PC-3 (cell line): ENCODE results near the gene PERP. TPM values are rescaled to one million over a fixed set of nuclear protein-coding genes. Genes with fewer than 3 reads are reported as not detected.

Experiments used
- ATAC-seq: fragments of 200-7000 bp; cut with Tn5 transposase; 2 replicates; pipeline ENCODE4 v1.9.1; 2020; ENCODE audit warnings: mild to moderate bottlenecking, moderate library complexity
- BruUV-seq: library from RNA; stranded (reverse); fragments of 400-500 nt; replicated peaks from 2 replicates; lab custom pipeline; 2021; lab: Mats Ljungman, UMichigan
- CTCF ChIA-PET: fragments of 300-600 bp; sonication (Branson Sonifier 250); formaldehyde crosslinking; loops from one replicate; lab custom pipeline; 2022; ENCODE audit warnings: antibody characterized with exemption; lab: Charles Lee
- POLR2A ChIA-PET: fragments of 300-600 bp; sonication (Branson Sonifier 250); formaldehyde crosslinking; loops from one replicate; lab custom pipeline; 2022; ENCODE audit warnings: antibody characterized with exemption; ENCODE audit not compliant: unreplicated experiment; lab: Charles Lee
- DNase-seq: peaks from one replicate; pipeline ENCODE4 v3.0.0-alpha.2; 2015
- H2AFZ ChIP-seq: fragments of 300-600 bp; sonication (generic); 2 replicates; pipeline ENCODE4 v1.6.0; 2016; ENCODE audit warnings: antibody characterized with exemption, low read length
- H3F3A ChIP-seq: fragments of 300-600 bp; sonication (generic); one replicate; pipeline ENCODE4 v1.6.0; 2017; ENCODE audit warnings: antibody characterized with exemption, low read length, control low read depth, mild to moderate bottlenecking; ENCODE audit not compliant: unreplicated experiment
- H3K27ac ChIP-seq: fragments of 300-600 bp; sonication (generic); 2 replicates; pipeline ENCODE4 v1.5.1; 2016; ENCODE audit warnings: mild to moderate bottlenecking, low read length
- H3K27me3 ChIP-seq: fragments of 300-600 bp; sonication (generic); 2 replicates; pipeline ENCODE4 v1.6.1; 2016; ENCODE audit warnings: low read length, mixed read lengths
- H3K36me3 ChIP-seq: fragments of 300-600 bp; sonication (generic); 2 replicates; pipeline ENCODE4 v1.6.1; 2016; ENCODE audit warnings: low read depth, mixed run types, low read length, mixed read lengths
- H3K4me1 ChIP-seq: fragments of 300-600 bp; sonication (generic); 2 replicates; pipeline ENCODE4 v1.5.1; 2016; ENCODE audit warnings: low read length; ENCODE audit not compliant: insufficient read depth
- H3K4me2 ChIP-seq: fragments of 300-600 bp; sonication (generic); 2 replicates; pipeline ENCODE4 v1.6.0; 2016; ENCODE audit warnings: low read length
- H3K4me3 ChIP-seq: fragments of 300-600 bp; sonication (generic); 2 replicates; pipeline ENCODE4 v1.5.1; 2016; ENCODE audit warnings: mild to moderate bottlenecking, low read length, mixed read lengths
- H3K79me2 ChIP-seq: fragments of 300-600 bp; sonication (generic); 2 replicates; pipeline ENCODE4 v1.6.1; 2017; ENCODE audit warnings: low read length, mixed read lengths
- H3K9ac ChIP-seq: fragments of 300-600 bp; sonication (generic); 2 replicates; pipeline ENCODE4 v1.6.0; 2016; ENCODE audit warnings: mild to moderate bottlenecking, low read length
- H3K9me2 ChIP-seq: fragments of 300-600 bp; sonication (generic); replicated peaks from 2 replicates; pipeline ENCODE4 v1.6.1; 2016; ENCODE audit warnings: mixed run types, low read length, mixed read lengths
- H3K9me3 ChIP-seq: fragments of 300-600 bp; sonication (generic); 2 replicates; pipeline ENCODE4 v1.6.1; 2016; ENCODE audit warnings: low read length, mixed read lengths
- H4K20me1 ChIP-seq: fragments of 300-600 bp; sonication (generic); 2 replicates; pipeline ENCODE4 v1.6.1; 2016; ENCODE audit warnings: low read length, mixed read lengths
- CTCF ChIP-seq: fragments of 300-600 bp; sonication (generic); conservative IDR thresholded peaks from 2 replicates; pipeline ENCODE4 v1.5.1; 2017; ENCODE audit warnings: antibody characterized with exemption, low read depth, mild to moderate bottlenecking, low read length
- EZH2 ChIP-seq: fragments of 300-600 bp; sonication (generic); IDR thresholded peaks from one replicate; pipeline ENCODE4 v1.6.1; 2017; ENCODE audit warnings: antibody characterized with exemption, mild to moderate bottlenecking, low read length; ENCODE audit not compliant: unreplicated experiment
- EZH2phosphoT487 ChIP-seq: fragments of 300-600 bp; sonication (generic); IDR thresholded peaks from 2 replicates; pipeline ENCODE4 v1.6.1; 2018; ENCODE audit warnings: mild to moderate bottlenecking, antibody characterized with exemption, low read length, borderline replicate concordance
- intact Hi-C: fragments of 100-400 bp; cut with micrococcal nuclease; formaldehyde crosslinking; loops from 2 replicates; pipeline ENCODE4 v1.9.0; 2023
- total RNA-seq: library from RNA; depleted of rRNA; stranded (reverse); fragments of >200 nt; gene quantifications from 2 replicates; pipeline ENCODE4 v1.2.3, GENCODE V29; 2014

The PERP gene
- total RNA-seq, 1 experiment from 2014 or later = 50.3 TPM

DNA sequence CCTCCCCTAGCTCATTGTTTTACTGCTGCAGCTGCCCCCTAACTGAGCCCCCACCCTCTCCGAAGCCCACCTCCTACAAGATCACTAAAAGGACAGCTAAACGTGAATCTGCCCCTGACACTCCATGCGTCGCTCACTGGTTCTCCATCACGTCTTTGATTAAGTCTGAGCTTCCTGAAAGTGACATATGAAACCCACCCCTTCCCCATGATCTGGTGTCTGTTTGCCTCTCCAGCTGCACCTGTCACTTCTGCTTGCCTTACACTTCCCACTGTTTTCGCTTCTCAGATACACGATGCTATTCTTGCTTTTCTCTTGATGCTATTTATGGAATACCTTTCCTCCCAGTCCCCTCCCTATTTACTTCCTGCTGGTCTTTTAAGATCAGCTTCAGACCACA lies 8.0 kb upstream of the PERP start:
- ChIA-PET CTCF (interaction anchor here (0.7 to 1.2 kb wide), 2 partner anchors 232 to 295 kb away, joined by 3 read pairs; no protein-coding TSS in a partner anchor), POLR2A (no interaction called here)
- no TSS peak for BruUV-seq
- Histone ChIP-seq H3K79me2 (no peaks in the 10 kb centered on the region), H3F3A (no peaks in the 10 kb centered on the region), H3K9ac (no peak overlapping the region), H3K9me2 (no peaks in the 10 kb centered on the region), H4K20me1 (no peaks in the 10 kb centered on the region), H2AFZ (no peak overlapping the region), H3K4me3 (no peak overlapping the region), H3K36me3 (no peaks in the 10 kb centered on the region), H3K27me3 (no peaks in the 10 kb centered on the region), H3K9me3 (no peaks in the 10 kb centered on the region), H3K4me1 (0 out of 2 replicates have a peak, but pooled peaks cover 4% of the 10 kb centered on the region), H3K4me2 (no peak overlapping the region), H3K27ac (no peak overlapping the region)
- intact Hi-C loops = loop anchor here (5.0 kb wide), 4 partner anchors 172 to 652 kb away; no protein-coding TSS in a partner anchor
- DNase-seq (no peak), ATAC-seq (no peak)
- TF ChIP-seq CTCF (no peak), EZH2phosphoT487 (no peak), EZH2 (no peak)

GRCh38 chr6:138113588-138114210 lies 6.5 kb upstream of the PERP start:
- intact Hi-C loops = no loop called here

More at GRCh38 chr6:138113588-138114210, 6.5 kb upstream of the PERP start:
- Histone ChIP-seq H3K9ac (no peak overlapping the region), H3K36me3 (no peaks in the 10 kb centered on the region; the same call in 1 of the 2 replicates), H3K27ac (no peak overlapping the region), H3K4me3 (no peak overlapping the region), H3K4me2 (no peak overlapping the region), H3K9me3 (no peaks in the 10 kb centered on the region), H2AFZ (no peak overlapping the region), H3K4me1 (peaks cover 10% of the 10 kb centered on the region), H3F3A (no peaks in the 10 kb centered on the region), H3K9me2 (no peaks in the 10 kb centered on the region), H3K27me3 (no peaks in the 10 kb centered on the region), H4K20me1 (no peaks in the 10 kb centered on the region), H3K79me2 (no peaks in the 10 kb centered on the region)
- no TSS peak for BruUV-seq
- ChIA-PET CTCF (interaction anchor here (0.6 kb wide), 1 partner anchor 106 kb away, joined by 5 read pairs; no protein-coding TSS in a partner anchor), POLR2A (no interaction called here)
- TF ChIP-seq EZH2 (no peak), CTCF (peak; percentile 20; the same call in 1 of the 2 replicates), EZH2phosphoT487 (no peak)
- DNase-seq (no peak), ATAC-seq (no peak)
